ENCODE data around the gene GASK1A. TPM values are rescaled to one million over a fixed set of nuclear protein-coding genes. Genes with fewer than 3 reads are reported as not detected.

Gene GASK1A
- total RNA-seq, 1 donor from 2014 or later, result 1.6 TPM

- intact Hi-C loops (cut with micrococcal nuclease), result no loop called here
- Histone ChIP-seq H3K36me3 (no peaks in the 10 kb centered on the region), H3K9me3 (replicated peaks) (no peaks in the 10 kb centered on the region), H3K4me3 (no peak overlapping the region), H3K27ac (replicated peaks) (no peak overlapping the region), H3K27me3 (ENCODE audit: low read depth) (peaks cover 18% of the 10 kb centered on the region), H3K4me1 (peaks cover 5% of the 10 kb centered on the region)
- no peak for DNase-seq
- no peak for TF ChIP-seq CTCF (IDR thresholded peaks at IDR 0.05; ENCODE audit: borderline replicate concordance)
Observed at GRCh38 chr3:42937334-42937733, 41.8 kb upstream of the GASK1A start.

- Histone ChIP-seq H3K36me3 (peaks cover 6% of the 10 kb centered on the region), H3K9me3 (replicated peaks) (no peaks in the 10 kb centered on the region), H3K4me3 (no peak overlapping the region), H3K27me3 (ENCODE audit: low read depth) (no peaks in the 10 kb centered on the region), H3K27ac (replicated peaks) (no peak overlapping the region), H3K4me1 (no peaks in the 10 kb centered on the region)
- no peak for TF ChIP-seq CTCF (IDR thresholded peaks at IDR 0.05; ENCODE audit: borderline replicate concordance)
- no peak for DNase-seq
- intact Hi-C loops (cut with micrococcal nuclease), result no loop called here
Observed at GRCh38 chr3:42942693-42943092, 36.4 kb upstream of the GASK1A start.

GRCh38 chr3:42946050-42946449, 33.1 kb upstream of the GASK1A start:
- intact Hi-C loops (cut with micrococcal nuclease), result no loop called here
- no peak for DNase-seq
- Histone ChIP-seq H3K27ac (replicated peaks) (no peak overlapping the region), H3K27me3 (ENCODE audit: low read depth) (no peaks in the 10 kb centered on the region), H3K4me1 (no peaks in the 10 kb centered on the region), H3K4me3 (no peak overlapping the region), H3K36me3 (peaks cover 6% of the 10 kb centered on the region), H3K9me3 (replicated peaks) (no peaks in the 10 kb centered on the region)
- TF ChIP-seq CTCF (IDR thresholded peaks at IDR 0.05; ENCODE audit: borderline replicate concordance), result no peak

GRCh38 chr3:42957573-42957972, 21.5 kb upstream of the GASK1A start:
- no peaks in the 10 kb centered on the region for H3K9me3 ChIP-seq (replicated peaks)
- TF ChIP-seq CTCF (IDR thresholded peaks at IDR 0.05; ENCODE audit: borderline replicate concordance), result no peak
- H3K36me3 ChIP-seq, result no peaks in the 10 kb centered on the region
- intact Hi-C loops (cut with micrococcal nuclease), result no loop called here
- H3K4me3 ChIP-seq, result no peak overlapping the region
- H3K4me1 ChIP-seq, result no peaks in the 10 kb centered on the region
- DNase-seq, result no peak
- no peaks in the 10 kb centered on the region for H3K27me3 ChIP-seq (ENCODE audit: low read depth)
- no peak overlapping the region for H3K27ac ChIP-seq (replicated peaks)

GRCh38 chr3:42960282-42960681, 18.8 kb upstream of the GASK1A start:
- no peaks in the 10 kb centered on the region for H3K36me3 ChIP-seq
- no peak overlapping the region for H3K27ac ChIP-seq (replicated peaks)
- intact Hi-C loops (cut with micrococcal nuclease), result loop anchor here (5.0 kb wide), 1 partner anchor 197 kb away; no protein-coding TSS in a partner anchor
- no peak for DNase-seq
- no peaks in the 10 kb centered on the region for H3K4me1 ChIP-seq
- H3K4me3 ChIP-seq, result no peak overlapping the region
- H3K27me3 ChIP-seq (ENCODE audit: low read depth), result peaks cover 4% of the 10 kb centered on the region
- TF ChIP-seq CTCF (IDR thresholded peaks at IDR 0.05; ENCODE audit: borderline replicate concordance), result no peak
- H3K9me3 ChIP-seq (replicated peaks), result no peaks in the 10 kb centered on the region

GRCh38 chr3:42960786-42961185, 18.3 kb upstream of the GASK1A start:
- intact Hi-C loops (cut with micrococcal nuclease), result loop anchor here (5.0 kb wide), 1 partner anchor 197 kb away; no protein-coding TSS in a partner anchor
- no peak overlapping the region for H3K4me3 ChIP-seq
- no peaks in the 10 kb centered on the region for H3K9me3 ChIP-seq (replicated peaks)
- TF ChIP-seq CTCF (IDR thresholded peaks at IDR 0.05; ENCODE audit: borderline replicate concordance), result no peak
- H3K36me3 ChIP-seq, result no peaks in the 10 kb centered on the region
- peaks cover 4% of the 10 kb centered on the region for H3K27me3 ChIP-seq (ENCODE audit: low read depth)
- no peaks in the 10 kb centered on the region for H3K4me1 ChIP-seq
- DNase-seq, result no peak
- H3K27ac ChIP-seq (replicated peaks), result no peak overlapping the region

Measured in left ventricle myocardium inferior (tissue), 1 donor.